ENCODE results near the gene PRUNE2. TPM values are rescaled to one million over a fixed set of nuclear protein-coding genes. Genes with fewer than 3 reads are reported as not detected.

Gene PRUNE2
- total and polyA plus RNA-seq, 9 donors = 2.5 to 45.8 (median 13.7) TPM

GRCh38 chr9:76900884-76901440, 5.0 kb downstream of the PRUNE2 start:
- H3K27me3 ChIP-seq = no peaks in the 10 kb centered on the region
- peaks cover 7% of the 10 kb centered on the region for H3K4me1 ChIP-seq (ENCODE audit: insufficient read depth)
- DNase-seq = no peak
- no peak for TF ChIP-seq POLR2A (IDR thresholded peaks at IDR 0.05)
- TF ChIP-seq EP300 (IDR thresholded peaks at IDR 0.05) = no peak
- intact Hi-C loops (cut with DNase I) = loop anchor here in 1 of 4 donors (10.0 kb wide), 1 partner anchor 86 kb away; no protein-coding TSS in a partner anchor
- 71 to 74% (median 73%) methylated on average over 3 of the region's 3 CpGs for WGBS, 3 donors
- H3K4me3 ChIP-seq = no peak overlapping the region
- H3K36me3 ChIP-seq = no peaks in the 10 kb centered on the region
- no peaks in the 10 kb centered on the region for H3K9me3 ChIP-seq
- H3K27ac ChIP-seq = no peak overlapping the region

GRCh38 chr9:76898786-76899185, 7.1 kb downstream of the PRUNE2 start:
- Histone ChIP-seq H3K27ac (no peak overlapping the region), H3K4me3 (no peak overlapping the region), H3K4me1 (ENCODE audit: insufficient read depth) (no peaks in the 10 kb centered on the region), H3K36me3 (no peaks in the 10 kb centered on the region), H3K9me3 (no peaks in the 10 kb centered on the region), H3K27me3 (no peaks in the 10 kb centered on the region)
- no peak for TF ChIP-seq CTCF (IDR thresholded peaks at IDR 0.05)
- no peak for DNase-seq
- intact Hi-C loops (cut with DNase I) = no loop called here
- 54 to 62% (median 54%) methylated on average over 2 of the region's 2 CpGs for WGBS, 3 donors

GRCh38 chr9:76897804-76898525, 7.9 kb downstream of the PRUNE2 start:
- Histone ChIP-seq H3K36me3 (no peaks in the 10 kb centered on the region), H3K9me3 (no peaks in the 10 kb centered on the region), H3K4me1 (ENCODE audit: insufficient read depth) (no peaks in the 10 kb centered on the region), H3K27me3 (no peaks in the 10 kb centered on the region), H3K4me3 (no peak overlapping the region), H3K27ac (no peak overlapping the region)
- WGBS, 3 donors = 63 to 81% (median 71%) methylated on average over 6 of the region's 6 CpGs
- no peak for TF ChIP-seq POLR2A (IDR thresholded peaks at IDR 0.05)
- intact Hi-C loops (cut with DNase I) = no loop called here
- no peak for DNase-seq

- Histone ChIP-seq H3K4me1 (ENCODE audit: insufficient read depth) (no peaks in the 10 kb centered on the region), H3K9me3 (no peaks in the 10 kb centered on the region), H3K27me3 (no peaks in the 10 kb centered on the region), H3K27ac (no peak overlapping the region), H3K36me3 (no peaks in the 10 kb centered on the region), H3K4me3 (no peak overlapping the region)
- intact Hi-C loops (cut with DNase I) = no loop called here
- DNase-seq = no peak
- no peak for TF ChIP-seq EP300 (IDR thresholded peaks at IDR 0.05)
- TF ChIP-seq CTCF (IDR thresholded peaks at IDR 0.05) = no peak
- no peak for TF ChIP-seq POLR2A (IDR thresholded peaks at IDR 0.05)
- 60 to 79% (median 64%) methylated on average over 3 of the region's 3 CpGs for WGBS, 3 donors
Observed at GRCh38 chr9:76896035-76896434, 9.9 kb downstream of the PRUNE2 start.

- no peak overlapping the region for H3K4me3 ChIP-seq
- DNase-seq = no peak
- H3K9me3 ChIP-seq = no peaks in the 10 kb centered on the region
- intact Hi-C loops (cut with DNase I) = no loop called here
- WGBS, 3 donors = 81 to 84% (median 83%) methylated on average over 6 of the region's 6 CpGs
- H3K27ac ChIP-seq = no peak overlapping the region
- TF ChIP-seq POLR2A (IDR thresholded peaks at IDR 0.05) = no peak
- no peak for TF ChIP-seq EP300 (IDR thresholded peaks at IDR 0.05)
- TF ChIP-seq CTCF (IDR thresholded peaks at IDR 0.05) = no peak
- H3K36me3 ChIP-seq = no peaks in the 10 kb centered on the region
- H3K4me1 ChIP-seq (ENCODE audit: insufficient read depth) = no peaks in the 10 kb centered on the region
- no peaks in the 10 kb centered on the region for H3K27me3 ChIP-seq
Observed at GRCh38 chr9:76895186-76895585, 10.7 kb downstream of the PRUNE2 start.
